ENCODE results near the gene COL24A1. TPM values are rescaled to one million over a fixed set of nuclear protein-coding genes. Genes with fewer than 3 reads are reported as not detected.

COL24A1 gene
- total and polyA plus RNA-seq, 2 experiments from 2014 or later = 0.22 to 0.23 TPM

GRCh38 chr1:86192417-86192816 lies 35.8 kb upstream of the COL24A1 start:
- Histone ChIP-seq H3K36me3 (ENCODE audit: low read depth) (no peaks in the 10 kb centered on the region), H3K4me1 (ENCODE audit: insufficient read depth) (no peaks in the 10 kb centered on the region), H3K9me2 (ENCODE audit: insufficient read depth) (no peaks in the 10 kb centered on the region), H3K27ac (no peak overlapping the region), H3K9me3 (ENCODE audit: low read depth) (no peaks in the 10 kb centered on the region), H3K4me2 (ENCODE audit: unreplicated experiment) (no peak overlapping the region), H3K4me3 (no peak overlapping the region), H2AFZ (no peak overlapping the region), H3F3A (ENCODE audit: insufficient read depth) (no peaks in the 10 kb centered on the region), H3K9ac (no peak overlapping the region), H3K27me3 (replicated peaks; ENCODE audit: insufficient read depth) (peaks cover 9% of the 10 kb centered on the region; the same call in 1 of the 2 replicates), H4K20me1 (ENCODE audit: insufficient read depth) (no peaks in the 10 kb centered on the region), H3K79me2 (ENCODE audit: insufficient read depth) (no peaks in the 10 kb centered on the region)
- in situ Hi-C loops (cut with MboI) = no loop called here
- TF ChIP-seq EZH2 (IDR thresholded peaks at IDR 0.05; ENCODE audit: insufficient read depth, poor library complexity, severe bottlenecking) = no peak
- no peak for TF ChIP-seq EZH2phosphoT487 (IDR thresholded peaks at IDR 0.05; ENCODE audit: insufficient read depth, low read depth)
- 85 to 96% methylated on average over 1 of the region's 1 CpG for WGBS, 2 experiments (ENCODE audit: low coverage in 1 of 2, low lambda C conversion rate in 2 of 2, missing lambda C conversion rate in 2 of 2)
- no peak for DNase-seq

GRCh38 chr1:86191958-86192357 lies 35.4 kb upstream of the COL24A1 start:
- no peaks in the 10 kb centered on the region for H3K36me3 ChIP-seq (ENCODE audit: low read depth)
- 37 to 47% methylated on average over 4 of the region's 4 CpGs for WGBS, 2 experiments (ENCODE audit: low coverage in 1 of 2, low lambda C conversion rate in 2 of 2, missing lambda C conversion rate in 2 of 2)
- H3K27ac ChIP-seq = no peak overlapping the region
- H4K20me1 ChIP-seq (ENCODE audit: insufficient read depth) = no peaks in the 10 kb centered on the region
- DNase-seq = no peak
- TF ChIP-seq EZH2phosphoT487 (IDR thresholded peaks at IDR 0.05; ENCODE audit: insufficient read depth, low read depth) (no peak), EZH2 (IDR thresholded peaks at IDR 0.05; ENCODE audit: insufficient read depth, poor library complexity, severe bottlenecking) (no peak)
- no peaks in the 10 kb centered on the region for H3K79me2 ChIP-seq (ENCODE audit: insufficient read depth)
- H3K9me2 ChIP-seq (ENCODE audit: insufficient read depth) = no peaks in the 10 kb centered on the region
- H2AFZ ChIP-seq = no peak overlapping the region
- H3K9me3 ChIP-seq (ENCODE audit: low read depth) = no peaks in the 10 kb centered on the region
- no peak overlapping the region for H3K9ac ChIP-seq
- no peaks in the 10 kb centered on the region for H3F3A ChIP-seq (ENCODE audit: insufficient read depth)
- H3K27me3 ChIP-seq (replicated peaks; ENCODE audit: insufficient read depth) = peaks cover 9% of the 10 kb centered on the region; the same call in 1 of the 2 replicates
- no peak overlapping the region for H3K4me2 ChIP-seq (ENCODE audit: unreplicated experiment)
- H3K4me3 ChIP-seq = no peak overlapping the region
- no peaks in the 10 kb centered on the region for H3K4me1 ChIP-seq (ENCODE audit: insufficient read depth)
- in situ Hi-C loops (cut with MboI) = no loop called here

GRCh38 chr1:86190873-86191272 lies 34.3 kb upstream of the COL24A1 start:
- H3K9me3 ChIP-seq (ENCODE audit: low read depth) = no peaks in the 10 kb centered on the region
- no peaks in the 10 kb centered on the region for H4K20me1 ChIP-seq (ENCODE audit: insufficient read depth)
- no peak overlapping the region for H3K9ac ChIP-seq
- no peak overlapping the region for H3K4me3 ChIP-seq
- WGBS, 2 experiments (ENCODE audit: low coverage in 1 of 2, low lambda C conversion rate in 2 of 2, missing lambda C conversion rate in 2 of 2) = 45 to 54% methylated on average over 1 of the region's 1 CpG
- no peaks in the 10 kb centered on the region for H3K79me2 ChIP-seq (ENCODE audit: insufficient read depth)
- in situ Hi-C loops (cut with MboI) = no loop called here
- no peak overlapping the region for H3K27ac ChIP-seq
- peaks cover 9% of the 10 kb centered on the region for H3K27me3 ChIP-seq (replicated peaks; ENCODE audit: insufficient read depth)
- H3F3A ChIP-seq (ENCODE audit: insufficient read depth) = no peaks in the 10 kb centered on the region
- no peak overlapping the region for H2AFZ ChIP-seq
- H3K36me3 ChIP-seq (ENCODE audit: low read depth) = no peaks in the 10 kb centered on the region
- no peaks in the 10 kb centered on the region for H3K4me1 ChIP-seq (ENCODE audit: insufficient read depth)
- TF ChIP-seq EZH2phosphoT487 (IDR thresholded peaks at IDR 0.05; ENCODE audit: insufficient read depth, low read depth) = no peak
- no peak for TF ChIP-seq EZH2 (IDR thresholded peaks at IDR 0.05; ENCODE audit: insufficient read depth, poor library complexity, severe bottlenecking)
- H3K4me2 ChIP-seq (ENCODE audit: unreplicated experiment) = no peak overlapping the region
- no peak for DNase-seq
- H3K9me2 ChIP-seq (ENCODE audit: insufficient read depth) = no peaks in the 10 kb centered on the region

- Histone ChIP-seq H3K4me2 (ENCODE audit: unreplicated experiment) (no peak overlapping the region), H3K79me2 (ENCODE audit: insufficient read depth) (no peaks in the 10 kb centered on the region), H3K27me3 (replicated peaks; ENCODE audit: insufficient read depth) (peaks cover 9% of the 10 kb centered on the region), H3K27ac (no peak overlapping the region), H3F3A (ENCODE audit: insufficient read depth) (no peaks in the 10 kb centered on the region), H3K4me1 (ENCODE audit: insufficient read depth) (no peaks in the 10 kb centered on the region), H2AFZ (no peak overlapping the region), H3K9me2 (ENCODE audit: insufficient read depth) (no peaks in the 10 kb centered on the region), H4K20me1 (ENCODE audit: insufficient read depth) (no peaks in the 10 kb centered on the region), H3K9me3 (ENCODE audit: low read depth) (no peaks in the 10 kb centered on the region), H3K4me3 (no peak overlapping the region), H3K9ac (no peak overlapping the region), H3K36me3 (ENCODE audit: low read depth) (no peaks in the 10 kb centered on the region)
- WGBS, 2 experiments (ENCODE audit: low coverage in 1 of 2, low lambda C conversion rate in 2 of 2, missing lambda C conversion rate in 2 of 2) = 70 to 79% methylated on average over 1 of the region's 1 CpG
- in situ Hi-C loops (cut with MboI) = no loop called here
- TF ChIP-seq EZH2phosphoT487 (IDR thresholded peaks at IDR 0.05; ENCODE audit: insufficient read depth, low read depth) (no peak), EZH2 (IDR thresholded peaks at IDR 0.05; ENCODE audit: insufficient read depth, poor library complexity, severe bottlenecking) (no peak)
- no peak for DNase-seq
These were observed 27.9 kb upstream of the COL24A1 start for GRCh38 chr1:86184426-86184825.

GRCh38 chr1:86183810-86184209 lies 27.2 kb upstream of the COL24A1 start:
- no peak for DNase-seq
- Histone ChIP-seq H3K4me2 (ENCODE audit: unreplicated experiment) (no peak overlapping the region), H3F3A (ENCODE audit: insufficient read depth) (no peaks in the 10 kb centered on the region), H3K9me2 (ENCODE audit: insufficient read depth) (no peaks in the 10 kb centered on the region), H3K4me1 (ENCODE audit: insufficient read depth) (no peaks in the 10 kb centered on the region), H4K20me1 (ENCODE audit: insufficient read depth) (no peaks in the 10 kb centered on the region), H3K79me2 (ENCODE audit: insufficient read depth) (no peaks in the 10 kb centered on the region), H3K9ac (no peak overlapping the region), H3K4me3 (no peak overlapping the region), H3K27ac (no peak overlapping the region), H3K9me3 (ENCODE audit: low read depth) (no peaks in the 10 kb centered on the region), H3K36me3 (ENCODE audit: low read depth) (no peaks in the 10 kb centered on the region), H3K27me3 (replicated peaks; ENCODE audit: insufficient read depth) (peaks cover 9% of the 10 kb centered on the region), H2AFZ (no peak overlapping the region)
- in situ Hi-C loops (cut with MboI) = no loop called here
- TF ChIP-seq EZH2phosphoT487 (IDR thresholded peaks at IDR 0.05; ENCODE audit: insufficient read depth, low read depth) (no peak), EZH2 (IDR thresholded peaks at IDR 0.05; ENCODE audit: insufficient read depth, poor library complexity, severe bottlenecking) (no peak)
- 3 to 6% methylated on average over 1 of the region's 1 CpG for WGBS, 2 experiments (ENCODE audit: low coverage in 1 of 2, low lambda C conversion rate in 2 of 2, missing lambda C conversion rate in 2 of 2)
